Hair follicle dermal papilla cell (primary cell): ENCODE results near the gene MAGEB4. TPM values are rescaled to one million over a fixed set of nuclear protein-coding genes. Genes with fewer than 3 reads are reported as not detected.

Experiments used
- total RNA-seq: library from RNA; depleted of rRNA; stranded (reverse); fragments of >200 nt; gene quantifications from 2 replicates; pipeline ENCODE4 v1.2.3, GENCODE V29; 2012

Gene MAGEB4
- total RNA-seq: not detected in 2 replicates

DNA sequence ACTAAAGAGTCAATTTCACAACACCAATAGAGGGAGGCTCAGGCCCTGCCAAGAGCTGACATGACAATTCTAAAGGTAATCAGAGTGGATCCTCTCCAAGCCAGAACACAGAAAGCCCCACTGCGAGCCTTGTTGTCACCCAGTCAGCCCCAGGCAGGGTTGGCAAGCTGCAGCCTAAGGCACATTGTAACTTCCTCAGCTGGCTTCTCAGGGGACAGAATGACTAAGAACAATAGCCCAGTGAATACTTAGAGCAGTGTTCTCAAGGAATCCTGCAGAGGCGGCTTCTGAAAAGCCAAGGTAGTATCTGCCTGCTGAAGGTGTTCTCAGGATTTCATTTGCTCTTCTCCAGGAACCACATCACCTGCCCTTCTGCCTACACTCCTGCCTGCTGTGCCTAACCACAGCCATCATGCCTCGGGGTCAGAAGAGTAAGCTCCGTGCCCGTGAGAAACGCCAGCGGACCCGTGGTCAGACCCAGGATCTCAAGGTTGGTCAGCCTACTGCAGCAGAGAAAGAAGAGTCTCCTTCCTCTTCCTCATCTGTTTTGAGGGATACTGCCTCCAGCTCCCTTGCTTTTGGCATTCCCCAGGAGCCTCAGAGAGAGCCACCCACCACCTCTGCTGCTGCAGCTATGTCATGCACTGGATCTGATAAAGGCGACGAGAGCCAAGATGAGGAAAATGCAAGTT lies at the start of gene MAGEB4:
Gene MAGEB4, plus strand, starts transcription at position 277 of the 692 bp plus-strand sequence. Its CDS starts 136 bp downstream, at position 413.

GRCh38 chrX:30215357-30215843 lies 26.4 kb upstream of the MAGEB4 start, which contains the start of gene MAGEB2:
MAGEB2 (plus strand) TSS chrX:30215563; CDS start chrX:30218581, 3,018 bp downstream.

GRCh38 chrX:30230395-30230794 lies 11.4 kb upstream of the MAGEB4 start, which contains the start of gene MAGEB3:
MAGEB3 (plus strand) TSS chrX:30230657; CDS start chrX:30235925, 5,268 bp downstream.

DNA sequence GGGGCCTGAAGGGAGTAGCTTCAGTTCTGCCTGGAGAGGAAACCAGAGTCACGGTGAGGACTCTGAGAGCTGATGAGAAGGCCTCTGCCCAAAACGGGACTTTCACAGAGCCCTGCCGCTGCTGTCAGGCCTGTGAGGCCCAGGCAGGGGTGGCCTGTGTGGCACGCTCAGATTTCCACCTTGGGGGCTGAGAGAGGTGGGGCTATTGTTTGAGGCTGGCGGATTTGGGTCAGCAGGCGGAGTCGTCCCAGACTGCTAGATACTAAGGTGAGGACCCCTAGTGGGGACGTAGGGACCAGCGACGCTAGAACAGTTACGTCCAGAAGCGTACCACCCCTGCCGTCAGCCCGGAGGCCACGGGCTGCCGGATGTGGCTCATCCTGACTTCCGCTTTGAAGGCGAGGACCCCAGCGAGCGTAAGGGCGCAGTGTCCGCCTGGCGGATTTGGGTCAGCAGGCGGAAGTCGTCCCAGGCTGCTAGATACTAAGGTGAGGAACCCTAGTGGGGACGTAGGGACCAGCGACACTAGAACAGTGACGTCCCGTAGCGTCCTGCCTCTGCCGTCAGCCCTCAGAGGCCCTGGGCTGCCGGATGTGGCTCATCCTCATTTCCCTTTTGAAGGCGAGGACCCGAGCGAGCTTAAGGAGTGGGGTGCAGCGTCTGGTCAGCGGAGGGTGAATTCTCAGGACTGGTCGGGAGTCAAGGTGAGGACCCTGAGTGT lies 5.1 kb downstream of the MAGEB4 start, which contains the start of gene MAGEB1:
Gene MAGEB1, plus strand, starts transcription at position 378 of the 721 bp plus-strand sequence. CDS start 3,348 bp downstream, outside the sequence.

Other genes starting within 250 kb of the MAGEB4 start
- gene MAGEB2, start 26.4 kb upstream of the MAGEB4 start, total RNA-seq: not detected in 2 replicates
- not detected in 2 replicates for gene MAGEB3, start 11.3 kb upstream of the MAGEB4 start, total RNA-seq
- not detected in 2 replicates for gene MAGEB1, start 5.1 kb downstream of the MAGEB4 start, total RNA-seq
- gene NR0B1, start 67.4 kb downstream of the MAGEB4 start, total RNA-seq: 0.81 TPM in 1 of 2 replicates, not detected in the other